ENCODE measurements around the gene SMAD3.

GRCh38 chr15:67147396-67147949 is 82.1 kb downstream of the SMAD3 start:
- no peak for TF ChIP-seq NFIC (IDR thresholded peaks at IDR 0.05; ENCODE audit: low read depth, low read length)
- no peak for TF ChIP-seq HDAC6 (IDR thresholded peaks at IDR 0.05; ENCODE audit: unreplicated experiment)
- no peak for TF ChIP-seq NBN (IDR thresholded peaks at IDR 0.05)
- TF ChIP-seq SMAD1 (IDR thresholded peaks at IDR 0.05; ENCODE audit: low read depth, partially characterized antibody) = no peak
